Osteoblast (primary cell): ENCODE data around the gene FHIT. TPM values are rescaled to one million over a fixed set of nuclear protein-coding genes. Genes with fewer than 3 reads are reported as not detected.

Source experiments
- DNase-seq: peaks from one replicate; pipeline ENCODE4 v3.0.0; 2011; ENCODE audit warnings: low spot score, mixed read lengths; ENCODE audit not compliant: insufficient read length; ENCODE audit errors: missing footprints
- H2AFZ ChIP-seq: 2 replicates; pipeline ENCODE4 v1.6.0; 2011; ENCODE audit warnings: mild to moderate bottlenecking, low read length
- H3K27ac ChIP-seq: 2 replicates; pipeline ENCODE4 v1.5.1; 2011; ENCODE audit warnings: mild to moderate bottlenecking, low read depth, low read length, moderate library complexity
- H3K27me3 ChIP-seq: 2 replicates; pipeline ENCODE4 v1.6.0; 2012; ENCODE audit warnings: mild to moderate bottlenecking, control low read depth, inconsistent platforms, low read length, moderate library complexity; ENCODE audit not compliant: insufficient read depth
- H3K36me3 ChIP-seq: 2 replicates; pipeline ENCODE4 v1.5.1; 2011; ENCODE audit warnings: mild to moderate bottlenecking, low read length, control low read depth, moderate library complexity; ENCODE audit not compliant: insufficient read depth
- H3K4me1 ChIP-seq: 2 replicates; pipeline ENCODE4 v1.5.1; 2011; ENCODE audit warnings: mild to moderate bottlenecking, low read length, control low read depth, moderate library complexity; ENCODE audit not compliant: insufficient read depth
- H3K4me2 ChIP-seq: 2 replicates; pipeline ENCODE4 v1.6.0; 2011; ENCODE audit warnings: mild to moderate bottlenecking, low read length; ENCODE audit not compliant: insufficient read depth
- H3K4me3 ChIP-seq: fragments of 200-600 bp; sonication (generic); 3 replicates; pipeline ENCODE4 v1.5.1; 2012; ENCODE audit warnings: mild to moderate bottlenecking, low read length, inconsistent platforms; ENCODE audit not compliant: insufficient read depth
- H3K79me2 ChIP-seq: 2 replicates; pipeline ENCODE4 v1.6.0; 2012; ENCODE audit warnings: mild to moderate bottlenecking, low read length, control low read depth, inconsistent platforms; ENCODE audit not compliant: insufficient read depth
- H3K9me3 ChIP-seq: 2 replicates; pipeline ENCODE4 v1.5.1; 2011; ENCODE audit warnings: low read depth, low read length, control low read depth
- H4K20me1 ChIP-seq: 2 replicates; pipeline ENCODE4 v1.6.0; 2012; ENCODE audit warnings: mild to moderate bottlenecking, low read length, control low read depth; ENCODE audit not compliant: insufficient read depth
- CTCF ChIP-seq: IDR thresholded peaks from 2 replicates; pipeline ENCODE4 v1.5.1; 2011; ENCODE audit warnings: mild to moderate bottlenecking, low read depth, low read length, moderate library complexity; ENCODE audit errors: extremely low read depth
- total RNA-seq: library from RNA; depleted of rRNA; stranded (reverse); fragments of >200 nt; gene quantifications from 2 replicates; pipeline ENCODE4 v1.2.3, GENCODE V29; 2012

The FHIT gene
- total RNA-seq, 1 donor, result 3.3 TPM

GRCh38 chr3:60952055-60952454 lies 299.2 kb downstream of the FHIT start:
- peak; percentile 69 for DNase-seq
- Histone ChIP-seq H4K20me1 (no peaks in the 10 kb centered on the region), H3K79me2 (no peaks in the 10 kb centered on the region), H2AFZ (no peak overlapping the region), H3K4me2 (no peak overlapping the region), H3K27me3 (no peaks in the 10 kb centered on the region), H3K4me1 (peaks cover 13% of the 10 kb centered on the region), H3K27ac (no peak overlapping the region), H3K36me3 (no peaks in the 10 kb centered on the region), H3K9me3 (no peaks in the 10 kb centered on the region), H3K4me3 (no peak overlapping the region)
- no peak for TF ChIP-seq CTCF

- H3K79me2 ChIP-seq, result no peaks in the 10 kb centered on the region
- no peaks in the 10 kb centered on the region for H3K36me3 ChIP-seq
- TF ChIP-seq CTCF, result no peak
Measured at GRCh38 chr3:60949146-60949545, 302.1 kb downstream of the FHIT start.

GRCh38 chr3:60948488-60948887 lies 302.8 kb downstream of the FHIT start:
- H3K27me3 ChIP-seq, result no peaks in the 10 kb centered on the region
- no peak for DNase-seq
- H3K36me3 ChIP-seq, result no peaks in the 10 kb centered on the region
- H3K4me1 ChIP-seq, result peaks cover 4% of the 10 kb centered on the region
- no peak overlapping the region for H2AFZ ChIP-seq
- no peaks in the 10 kb centered on the region for H3K9me3 ChIP-seq
- H3K27ac ChIP-seq, result no peak overlapping the region
- no peaks in the 10 kb centered on the region for H4K20me1 ChIP-seq
- H3K79me2 ChIP-seq, result no peaks in the 10 kb centered on the region
- H3K4me3 ChIP-seq, result no peak overlapping the region
- peak; percentile 50 for TF ChIP-seq CTCF
- no peak overlapping the region for H3K4me2 ChIP-seq

More at GRCh38 chr3:60949146-60949545, 302.1 kb downstream of the FHIT start:
- no peak overlapping the region for H3K4me2 ChIP-seq
- H3K9me3 ChIP-seq, result no peaks in the 10 kb centered on the region
- no peaks in the 10 kb centered on the region for H3K27me3 ChIP-seq
- H3K27ac ChIP-seq, result no peak overlapping the region
- H3K4me3 ChIP-seq, result no peak overlapping the region
- no peaks in the 10 kb centered on the region for H4K20me1 ChIP-seq
- H3K4me1 ChIP-seq, result peaks cover 10% of the 10 kb centered on the region
- no peak for DNase-seq
- no peak overlapping the region for H2AFZ ChIP-seq

- peaks cover 8% of the 10 kb centered on the region for H3K4me1 ChIP-seq
- no peak overlapping the region for H3K4me3 ChIP-seq
- no peaks in the 10 kb centered on the region for H4K20me1 ChIP-seq
- no peaks in the 10 kb centered on the region for H3K9me3 ChIP-seq
- H2AFZ ChIP-seq, result no peak overlapping the region
- no peak for DNase-seq
- no peaks in the 10 kb centered on the region for H3K36me3 ChIP-seq
- peak overlapping the region; percentile 23 for H3K4me2 ChIP-seq
- no peaks in the 10 kb centered on the region for H3K79me2 ChIP-seq
- H3K27me3 ChIP-seq, result no peaks in the 10 kb centered on the region
- TF ChIP-seq CTCF, result no peak
- peak overlapping the region; percentile 31 for H3K27ac ChIP-seq
Measured at GRCh38 chr3:60935709-60936108, 315.5 kb downstream of the FHIT start.
